ENCODE measurements around the gene ARHGAP26.

The ARHGAP26 gene

DNA sequence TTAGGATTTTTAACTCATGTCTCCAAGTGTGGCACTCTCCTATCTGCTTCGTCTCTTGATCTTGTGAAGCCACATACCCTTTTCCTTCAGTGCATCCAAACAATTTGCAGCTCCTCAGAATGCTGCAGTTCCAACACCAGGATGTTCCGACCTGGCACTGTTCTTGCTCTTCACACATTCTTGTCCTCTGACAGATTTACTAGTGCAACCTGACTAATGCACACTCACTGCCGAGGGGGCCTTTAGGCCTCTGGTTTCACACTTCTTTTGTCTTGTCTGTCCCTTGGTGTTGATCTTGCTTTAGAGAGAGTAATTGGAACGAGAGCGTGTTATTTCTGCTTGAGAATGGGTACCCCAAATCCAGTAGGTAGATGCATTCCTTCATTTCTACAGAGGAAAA is 15.0 kb downstream of the ARHGAP26 start:
- ATAC-seq, result no peak

DNA sequence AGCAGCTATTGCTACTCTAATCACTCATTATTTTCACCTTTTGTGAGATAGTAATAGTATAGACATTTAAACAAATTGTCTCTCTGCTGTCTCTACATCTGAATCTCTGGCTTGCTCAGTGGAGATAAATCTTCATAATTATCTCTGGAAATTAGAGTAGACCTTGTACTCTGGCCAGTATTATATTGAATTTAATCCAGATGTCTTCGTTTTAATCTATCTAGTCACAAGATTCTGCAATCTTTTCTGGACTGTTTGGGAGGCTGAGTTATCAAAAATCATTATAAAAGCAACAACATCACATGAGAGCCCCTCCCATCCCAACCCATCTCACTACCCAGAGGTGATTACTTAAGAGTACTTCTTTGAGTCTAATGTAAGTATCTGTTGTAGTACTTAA is 19.0 kb downstream of the ARHGAP26 start:
- ATAC-seq, result no peak

DNA sequence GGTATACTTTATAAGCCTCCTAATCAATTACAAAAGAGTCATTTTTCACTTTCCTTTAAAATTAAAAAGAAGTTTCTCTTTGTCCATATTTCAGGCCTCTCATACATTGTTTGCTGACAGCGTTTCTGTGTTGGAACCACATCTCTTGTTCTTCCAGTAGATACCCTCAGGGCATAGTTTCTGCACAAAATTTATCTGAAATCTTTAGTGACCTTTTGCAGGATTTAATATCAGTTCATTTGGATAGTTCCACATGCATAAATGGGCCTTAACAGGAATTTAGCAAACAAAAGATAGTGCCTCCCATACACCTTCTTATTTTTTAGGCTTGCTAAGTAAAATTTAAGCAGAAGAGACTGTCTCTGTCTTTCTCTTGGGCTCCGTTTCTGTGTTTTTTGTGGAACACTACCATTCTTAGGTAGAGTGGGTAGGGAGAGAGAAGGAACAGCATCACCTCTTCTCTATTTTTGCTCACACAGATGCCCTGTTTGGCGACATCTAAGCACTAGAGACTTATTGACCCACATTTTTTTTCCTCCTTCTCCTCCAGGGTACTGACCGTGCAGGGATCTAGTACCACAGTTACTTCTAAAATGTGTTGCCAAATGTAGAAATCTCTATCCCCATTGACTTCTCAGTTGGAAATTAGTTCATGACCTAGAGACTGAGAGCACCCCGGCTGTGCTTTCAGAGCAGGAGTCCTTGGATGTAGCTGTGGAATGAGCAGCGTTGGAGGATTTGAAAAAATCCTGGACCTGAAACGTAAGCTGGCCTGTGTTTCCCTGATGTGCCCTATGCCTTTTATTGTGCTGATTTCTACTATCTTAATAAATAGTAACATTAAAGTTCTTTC is 22.1 kb downstream of the ARHGAP26 start:
- no peak for ATAC-seq

DNA sequence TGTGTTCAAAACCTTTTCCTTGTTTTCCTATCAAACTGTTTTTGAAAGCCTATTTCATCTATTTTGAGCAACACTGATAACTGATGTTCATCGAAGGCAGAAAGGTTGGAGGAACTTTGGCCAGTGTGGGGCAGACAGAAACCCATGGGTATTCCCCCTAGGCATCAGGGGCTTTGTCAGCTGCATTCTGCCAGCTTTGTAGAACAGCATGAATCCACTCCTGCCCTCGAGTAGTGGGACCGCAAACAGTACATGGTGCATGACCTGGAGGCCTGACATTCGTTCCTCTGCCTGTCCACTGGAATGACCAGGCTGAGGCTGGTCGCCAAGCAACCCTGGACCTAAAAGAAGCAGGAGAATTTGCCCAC is 22.7 kb downstream of the ARHGAP26 start:
- ATAC-seq, result no peak

DNA sequence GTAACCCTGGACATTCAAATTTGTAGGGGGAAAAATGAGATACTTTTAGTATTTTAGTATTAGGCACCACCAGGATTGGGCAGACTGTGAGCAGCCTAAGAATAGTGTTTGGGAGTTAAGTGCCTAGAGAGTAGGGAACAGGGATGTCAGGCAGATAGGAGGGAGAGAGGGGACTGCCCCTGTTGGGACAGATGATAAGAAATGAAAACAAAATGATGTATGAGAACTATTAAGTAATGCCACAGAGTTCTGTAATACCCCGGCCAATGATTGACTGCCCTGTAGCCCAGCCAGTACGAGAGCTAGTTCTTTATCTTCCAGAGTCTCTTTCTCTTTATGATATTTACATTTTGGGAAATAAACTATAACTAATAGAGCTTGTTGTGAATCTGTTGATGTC is 24.4 kb downstream of the ARHGAP26 start:
- no peak for ATAC-seq

DNA sequence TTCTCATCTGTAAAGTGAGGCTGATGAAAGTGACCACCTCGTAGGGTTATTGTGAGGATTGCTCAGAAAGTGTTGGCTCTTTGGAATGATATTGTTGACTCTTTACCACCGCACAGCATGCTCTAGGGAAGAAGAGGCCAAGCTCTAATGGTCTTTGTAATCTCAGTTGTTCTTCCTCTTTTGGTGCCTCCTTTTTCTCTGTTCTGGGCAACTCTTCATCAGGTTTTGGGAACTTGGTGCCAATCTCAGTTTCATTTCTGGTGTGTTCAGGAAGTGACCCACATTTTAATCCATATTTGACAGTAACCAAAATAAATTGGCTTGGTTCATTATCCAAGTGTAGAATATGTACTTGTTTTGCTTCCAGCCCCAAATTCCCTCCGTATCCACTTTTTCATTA is 25.1 kb downstream of the ARHGAP26 start:
- ATAC-seq, result no peak

DNA sequence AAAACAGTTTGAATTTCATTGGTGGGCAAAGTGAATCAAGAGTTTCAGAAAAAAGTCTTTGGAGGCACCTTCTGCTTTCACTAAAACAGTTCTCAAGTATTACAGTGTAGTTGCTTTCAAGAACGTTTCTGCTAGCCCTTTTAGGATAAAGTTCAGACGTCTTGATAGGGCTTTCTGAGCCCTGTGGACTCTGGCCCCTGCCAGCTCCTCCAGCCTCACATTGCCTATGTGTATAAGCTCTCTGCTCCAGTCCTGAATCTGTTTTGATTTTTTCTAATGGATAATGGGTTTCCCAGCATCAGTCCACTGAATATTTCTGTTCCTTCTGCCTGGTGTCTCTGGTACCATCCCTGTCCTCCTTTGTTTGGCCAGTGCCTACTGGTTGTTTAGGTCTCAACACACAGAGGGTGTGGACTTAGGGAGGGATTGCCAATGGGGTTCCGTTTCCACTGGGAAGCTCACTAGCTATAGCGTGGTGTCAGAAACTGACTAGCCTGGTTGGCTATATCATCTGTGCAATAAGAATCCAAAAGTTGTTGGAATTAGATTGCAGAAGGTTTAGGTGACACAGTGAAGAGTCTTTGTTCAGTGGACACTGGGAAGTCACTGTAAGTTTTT is 26.4 kb downstream of the ARHGAP26 start:
- no peak for ATAC-seq

DNA sequence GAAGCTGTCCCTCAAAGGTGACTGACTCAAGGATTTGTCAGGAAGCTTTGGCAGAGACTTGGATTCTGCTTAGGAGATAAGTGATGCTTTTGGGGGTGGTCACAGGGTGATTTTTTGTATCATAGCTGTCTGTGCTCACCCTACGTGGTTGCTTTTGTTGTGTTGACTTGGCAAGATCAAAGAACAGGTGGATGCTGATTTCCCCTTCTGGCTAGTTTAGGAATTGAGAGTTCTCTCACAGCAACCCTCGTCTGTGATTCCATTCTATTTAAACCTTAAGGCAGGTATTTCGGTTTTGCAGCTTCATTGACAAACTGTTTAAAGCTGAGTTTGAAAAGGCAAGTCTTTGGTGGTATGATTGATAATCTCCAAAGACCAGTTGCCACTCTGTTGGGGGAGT is 27.2 kb downstream of the ARHGAP26 start:
- ATAC-seq, result no peak

DNA sequence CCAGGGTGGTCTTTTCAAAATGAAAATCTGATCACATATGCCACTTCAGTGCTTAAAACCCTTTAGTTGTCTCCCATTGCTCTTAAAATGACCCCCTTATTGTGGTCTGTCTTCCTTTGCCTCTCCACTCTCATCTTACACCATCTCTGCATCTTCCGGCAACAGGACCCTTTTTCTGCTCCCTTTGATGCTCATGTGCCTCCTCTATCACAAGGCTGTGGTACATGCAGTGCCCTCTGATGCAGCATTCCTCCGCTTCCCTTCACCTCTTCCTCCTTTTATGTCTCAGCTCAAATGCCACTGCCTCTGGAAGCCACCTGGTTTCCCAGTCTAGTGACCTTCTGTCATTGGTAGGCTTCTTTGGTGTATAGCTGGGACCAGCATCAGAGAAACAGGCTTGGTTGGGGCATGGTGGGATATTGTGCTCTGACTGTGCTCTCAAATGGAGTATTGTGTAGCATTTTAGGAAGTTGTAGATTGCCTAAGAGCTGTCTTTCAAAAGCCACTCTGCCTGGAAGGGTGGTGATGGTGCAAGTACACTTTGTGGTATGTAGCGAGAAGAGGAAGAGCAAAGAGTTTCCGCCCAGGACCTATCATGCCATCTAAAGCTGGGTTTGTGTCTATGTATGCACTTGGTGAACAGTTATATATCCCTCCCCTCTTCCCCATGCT is 28.1 kb downstream of the ARHGAP26 start:
- ATAC-seq, result no peak

DNA sequence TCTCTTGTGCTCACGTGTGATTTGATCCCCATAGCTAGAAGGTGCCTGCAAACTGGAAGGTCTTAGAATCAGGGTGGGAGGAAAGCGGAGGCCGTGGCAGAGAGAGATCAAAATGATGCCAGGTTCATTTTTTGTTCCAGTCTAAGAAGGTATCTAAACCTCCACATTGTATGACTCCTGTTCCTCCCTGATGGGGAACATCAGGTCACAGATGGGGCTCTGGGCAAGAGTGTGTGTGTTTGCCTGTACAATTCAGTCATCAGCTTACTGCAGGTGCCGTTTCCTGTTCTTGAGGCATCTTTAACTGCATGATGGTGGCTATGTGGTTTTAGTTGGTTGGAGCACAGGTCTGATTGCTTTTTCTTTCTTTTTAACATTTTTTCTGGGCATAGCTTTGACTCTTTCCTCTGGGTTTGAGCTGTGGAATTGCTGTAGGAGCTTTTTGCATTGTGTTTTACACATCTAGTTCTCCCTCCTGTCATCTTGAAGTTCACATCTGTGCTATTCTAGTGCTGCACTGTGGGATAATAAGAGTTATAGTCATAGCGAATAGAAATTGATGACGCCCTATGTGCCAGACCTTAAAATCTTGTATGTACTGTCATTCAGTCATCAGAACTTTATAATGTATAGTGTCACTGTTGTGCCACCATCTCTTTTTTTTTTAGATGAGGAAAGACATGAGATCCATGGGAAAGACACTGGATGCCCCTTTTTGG is 30.8 kb downstream of the ARHGAP26 start:
- ATAC-seq, result peak; percentile 80 to 86

DNA sequence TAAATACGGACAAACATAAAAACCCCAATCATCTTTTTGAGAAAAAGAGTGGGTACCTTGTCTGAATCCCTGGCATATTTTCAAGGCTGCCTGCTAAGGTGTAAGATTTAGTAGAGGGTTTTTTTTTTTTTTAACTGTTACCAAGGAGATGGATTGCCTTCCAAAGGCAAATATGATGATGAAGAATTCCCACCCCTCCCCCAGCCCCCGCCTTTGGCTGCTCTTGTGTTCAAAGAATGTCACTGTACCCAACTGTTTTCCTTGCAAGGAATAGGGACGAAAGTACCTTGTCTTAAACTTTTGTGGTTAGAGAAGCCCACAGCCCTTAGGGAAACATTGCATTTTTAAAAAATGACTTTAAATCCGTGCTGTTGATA is 31.3 kb downstream of the ARHGAP26 start:
- no peak for ATAC-seq

DNA sequence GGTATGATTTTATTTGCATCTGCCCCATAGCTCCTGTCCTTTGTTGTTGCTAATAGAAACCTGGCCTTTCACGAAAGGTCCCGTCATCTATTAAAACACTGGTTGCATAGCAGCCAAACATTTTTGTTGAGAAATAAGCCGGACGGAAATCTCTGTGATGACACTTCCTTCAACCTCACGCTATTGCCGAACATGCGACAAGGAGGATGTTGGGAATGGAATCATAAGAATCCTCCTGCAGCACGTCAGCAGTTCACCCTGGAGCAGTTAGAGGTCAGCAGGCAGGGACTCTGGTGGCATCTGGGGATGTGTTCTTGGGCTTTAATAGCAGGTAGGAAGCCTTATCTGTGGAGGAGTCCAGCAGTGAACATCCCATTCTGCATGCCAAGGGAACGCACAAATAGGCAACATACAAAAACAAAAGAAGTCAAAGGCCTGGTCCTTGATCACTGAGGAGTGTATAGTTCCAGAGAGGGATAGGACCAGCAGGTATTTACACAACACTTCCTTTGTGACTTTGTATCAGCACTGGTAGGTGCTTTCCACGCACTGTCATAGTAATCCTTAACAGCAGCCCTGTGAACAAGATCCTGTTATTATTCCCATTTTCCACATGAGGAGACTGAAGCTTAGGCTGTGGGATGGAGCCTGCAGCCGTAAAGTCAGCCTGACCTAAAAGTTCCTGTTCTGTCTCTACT is 33.4 kb downstream of the ARHGAP26 start:
- no peak for ATAC-seq

DNA sequence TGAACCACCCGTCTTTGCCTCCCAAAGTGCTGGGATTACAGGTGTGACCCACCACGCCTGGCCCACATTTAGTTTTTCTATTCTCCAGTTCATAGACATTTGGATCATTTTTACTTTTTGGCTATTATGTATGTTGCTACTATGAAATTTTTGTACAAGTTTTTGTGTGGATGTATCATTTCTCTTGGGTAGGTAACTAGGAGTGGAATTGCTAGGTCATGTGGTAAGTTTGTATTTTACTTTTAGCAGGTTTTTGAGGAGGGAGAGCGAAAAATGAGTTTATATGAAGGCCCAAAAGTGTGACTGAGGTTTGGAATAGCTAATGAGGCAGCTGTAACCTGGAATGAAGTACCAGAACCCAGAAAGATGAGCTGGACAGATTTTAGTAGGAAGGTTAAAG is 35.2 kb downstream of the ARHGAP26 start:
- ATAC-seq, result no peak

DNA sequence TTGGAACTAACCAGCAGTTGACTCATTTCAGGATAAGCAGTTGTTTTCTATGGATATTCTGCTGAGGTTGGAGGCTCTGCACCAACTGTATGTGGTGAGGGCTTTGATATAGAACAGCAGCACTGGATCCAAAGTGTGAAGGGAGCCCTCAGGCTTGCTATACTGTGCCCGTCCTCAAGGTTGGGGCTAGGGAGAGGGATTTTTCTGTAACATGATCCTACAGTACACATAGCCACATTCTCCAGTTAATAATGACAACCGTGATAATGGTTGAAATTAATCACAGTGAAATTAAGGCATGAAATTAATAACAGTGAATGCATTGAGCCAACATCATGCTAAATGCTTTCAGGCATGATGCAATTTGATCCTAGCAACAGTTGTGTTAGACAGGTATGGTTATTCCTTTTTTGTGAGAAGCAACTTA is 36.7 kb downstream of the ARHGAP26 start:
- no peak for ATAC-seq

DNA sequence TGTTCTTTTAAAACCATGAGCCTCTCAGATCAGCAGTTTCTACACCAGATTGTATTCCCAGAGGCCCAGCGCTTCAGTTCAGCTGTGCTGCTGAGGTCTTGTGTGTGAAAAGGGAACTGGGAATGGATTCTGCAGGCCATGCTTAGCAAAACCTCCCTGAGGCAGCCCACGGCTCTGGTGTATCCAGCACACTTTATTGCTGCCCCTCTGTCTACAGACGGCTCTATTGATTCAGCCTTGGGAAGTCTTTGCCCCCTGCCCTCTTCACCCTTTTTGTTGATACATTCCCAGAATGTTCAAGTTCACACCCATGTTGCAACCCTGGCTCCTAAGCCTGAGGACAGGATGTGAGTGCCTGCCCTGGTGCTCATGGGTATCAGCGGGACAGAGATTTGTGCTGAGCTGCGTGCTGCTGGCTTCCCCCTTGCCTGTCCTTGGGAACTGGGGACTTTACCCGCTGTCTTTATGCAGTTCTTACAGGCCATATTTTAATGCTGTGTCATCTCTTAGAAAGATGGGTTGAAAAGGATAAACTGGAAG is 37.3 kb downstream of the ARHGAP26 start:
- ATAC-seq, result no peak

DNA sequence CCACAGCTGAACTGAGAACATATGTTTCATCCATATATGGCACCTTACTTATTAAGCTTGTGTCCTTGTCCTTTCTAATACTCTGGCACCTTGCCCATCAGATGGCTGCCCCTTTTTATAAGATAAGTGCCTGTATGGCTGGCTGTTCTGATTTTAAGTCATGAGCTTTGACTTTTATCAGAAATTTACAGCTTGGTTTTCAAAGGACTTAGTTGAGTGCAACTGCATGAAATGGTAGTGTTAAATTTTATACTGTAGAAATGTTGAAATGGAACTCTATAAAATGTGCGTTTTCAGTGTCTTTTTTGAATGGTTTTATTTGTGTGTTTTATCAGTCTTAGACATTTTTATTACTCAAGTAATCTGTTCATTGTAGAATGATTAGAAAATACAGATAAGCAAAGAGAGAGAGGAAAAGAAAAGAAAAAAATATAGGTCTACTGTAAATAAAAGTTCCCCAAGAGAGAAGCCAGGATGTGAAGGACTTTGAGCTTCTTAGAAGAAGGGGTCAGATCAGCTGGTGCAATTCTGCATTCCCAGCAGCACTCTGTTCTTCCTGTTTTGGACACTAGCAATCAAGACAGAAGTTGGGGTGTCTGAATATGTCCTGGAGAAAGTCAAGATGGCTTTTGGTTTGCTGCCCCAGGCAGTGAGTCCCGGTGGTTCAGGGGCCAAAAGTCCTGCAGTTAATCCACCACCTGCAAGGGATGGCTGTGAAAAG is 38.9 kb downstream of the ARHGAP26 start:
- no peak for ATAC-seq

DNA sequence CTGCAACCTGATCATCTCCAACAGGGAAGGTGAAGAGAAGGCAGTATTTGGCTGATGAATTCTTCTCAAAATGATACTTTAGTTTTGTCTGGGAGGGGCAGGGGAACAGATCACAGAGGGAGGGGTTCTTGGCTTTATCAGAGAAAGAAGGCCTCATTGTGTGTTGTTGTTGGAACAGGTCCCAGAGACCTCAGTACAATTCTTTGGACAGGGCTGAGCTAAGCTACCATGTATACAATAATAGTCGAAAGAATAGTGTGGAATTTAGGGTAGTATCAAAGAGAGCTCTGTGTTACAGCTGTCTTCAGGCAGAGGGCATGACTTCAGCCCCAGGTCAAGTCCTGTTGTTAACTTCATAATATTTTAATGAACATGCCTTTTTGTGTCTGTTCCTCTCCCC is 39.9 kb downstream of the ARHGAP26 start:
- no peak for ATAC-seq

DNA sequence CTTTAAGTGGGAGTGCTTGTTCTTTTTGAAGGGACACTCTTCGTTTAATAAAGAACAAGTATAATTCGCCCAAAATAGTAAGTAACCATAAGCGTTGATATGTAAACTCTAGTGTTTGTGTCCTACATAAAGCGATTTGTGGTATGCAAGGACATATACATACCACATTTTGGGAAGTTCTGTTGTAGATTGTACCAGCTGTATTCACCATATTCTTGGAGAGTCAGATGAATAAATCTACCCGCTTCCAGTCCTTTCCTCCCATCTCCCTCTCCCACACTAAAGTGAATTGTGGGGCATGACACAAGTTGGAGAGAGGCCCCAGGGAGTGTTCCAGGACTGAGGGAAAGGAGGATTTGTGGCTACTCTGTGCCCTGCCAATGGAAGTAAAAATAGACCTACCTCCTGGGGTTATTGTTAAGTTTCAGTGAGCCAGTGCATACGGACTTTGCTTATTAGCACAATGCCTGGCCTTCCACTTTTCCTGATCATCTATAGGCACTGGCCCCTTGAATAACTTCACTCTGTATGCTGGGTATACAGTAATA is 40.6 kb downstream of the ARHGAP26 start:
- ATAC-seq, result no peak

DNA sequence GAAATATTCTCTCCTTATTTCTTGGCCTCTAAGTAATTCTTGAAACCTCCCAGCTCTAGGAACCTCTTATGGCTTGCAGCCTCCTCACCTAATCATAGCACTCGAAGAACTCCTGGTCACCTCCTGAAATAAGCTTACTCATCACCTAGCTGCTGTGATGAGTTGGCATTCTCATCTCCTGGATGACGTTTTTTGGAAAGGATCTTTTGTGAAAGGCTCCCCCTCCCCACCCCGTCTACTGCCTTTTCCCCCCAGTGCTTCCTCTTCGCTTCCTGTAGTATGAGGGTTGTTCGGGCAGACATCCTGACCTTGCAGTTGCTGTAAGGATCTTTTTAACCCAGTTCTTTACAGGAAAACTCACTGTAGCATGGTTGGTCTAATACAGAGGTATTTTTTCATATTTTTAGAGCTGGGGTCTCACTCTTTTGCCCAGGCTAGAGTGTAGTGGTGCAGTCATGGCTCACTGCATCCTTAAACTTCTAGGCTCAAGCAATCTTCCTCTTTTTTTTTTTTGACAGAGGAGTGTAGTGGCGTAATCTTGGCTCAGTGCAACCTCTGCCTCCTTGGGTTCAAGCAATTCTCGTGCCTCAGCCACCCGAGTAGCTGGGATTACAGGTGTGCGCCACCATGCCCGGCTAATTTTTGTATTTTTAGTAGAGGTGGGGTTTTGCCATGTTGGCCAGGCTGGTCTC is 41.8 kb downstream of the ARHGAP26 start:
- no peak for ATAC-seq

DNA sequence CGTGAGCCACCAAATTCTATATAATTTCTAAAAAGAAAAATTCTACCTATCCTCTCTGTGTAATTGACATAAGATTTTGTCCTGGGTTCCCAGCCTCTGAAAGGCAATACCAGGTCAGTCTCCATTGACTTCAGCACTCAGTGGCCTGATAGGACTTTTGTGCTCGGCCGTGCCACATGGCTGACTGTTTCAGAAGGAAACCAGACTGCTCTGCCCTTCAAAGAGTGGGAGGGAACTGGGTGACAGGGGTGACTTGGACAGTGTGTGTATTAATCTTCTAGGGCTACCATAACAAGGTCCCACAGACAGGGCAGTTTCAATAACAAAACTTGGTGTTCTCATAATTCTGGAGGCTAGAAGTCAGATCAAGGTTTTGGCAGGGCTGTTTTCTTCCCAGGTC is 43.0 kb downstream of the ARHGAP26 start:
- no peak for ATAC-seq

DNA sequence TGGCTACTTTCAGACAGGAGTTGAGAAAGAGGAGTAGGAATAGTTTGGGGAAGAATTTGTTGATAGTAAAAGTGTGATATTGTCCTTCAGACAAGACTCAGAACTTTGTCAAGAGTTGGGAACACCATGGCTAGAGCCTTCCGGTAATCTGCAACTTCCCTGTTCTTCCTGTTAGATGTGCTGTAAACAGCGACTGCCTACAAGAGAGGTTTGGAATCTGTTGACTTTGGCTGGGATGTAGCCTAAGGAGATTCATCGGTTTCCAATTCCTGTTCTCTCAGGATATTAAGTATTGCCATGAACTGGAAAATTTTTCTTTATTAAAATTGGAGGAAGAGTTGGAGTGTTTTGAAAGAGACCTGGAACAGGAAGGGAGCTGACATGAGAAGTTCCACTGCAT is 43.9 kb downstream of the ARHGAP26 start:
- no peak for ATAC-seq
